Glomerular endothelial cell (primary cell): ENCODE data around the gene STK36. TPM values are rescaled to one million over a fixed set of nuclear protein-coding genes. Genes with fewer than 3 reads are reported as not detected.

ENCODE experiments used
- DNase-seq: peaks from one replicate; pipeline ENCODE4 v3.0.0-alpha.2; 2011; ENCODE audit warnings: low read depth, low spot score; ENCODE audit errors: extremely low read depth
- total RNA-seq: library from RNA; depleted of rRNA; stranded (reverse); fragments of >200 nt; gene quantifications from 2 replicates; pipeline ENCODE4 v1.2.3, GENCODE V29; 2015

The STK36 gene
- total RNA-seq: 26.3 and 27.6 TPM in 2 replicates

GRCh38 chr2:218671654-218672566 is at the start of gene STK36, which contains the start of gene RNF25:
Gene STK36 (plus strand): TSS chr2:218672086. CDS start chr2:218672830, 744 bp downstream.
Gene RNF25 (minus strand): TSS chr2:218672002. CDS start chr2:218671970, 32 bp downstream.
- DNase-seq: no peak

GRCh38 chr2:218622606-218623365 is 49.1 kb upstream of the STK36 start:
- no peak for DNase-seq

GRCh38 chr2:218623366-218623705 is 48.5 kb upstream of the STK36 start:
- DNase-seq: no peak

- DNase-seq: no peak
These were observed 45.5 kb upstream of the STK36 start for GRCh38 chr2:218626369-218626768.

GRCh38 chr2:218627939-218628338 is 43.9 kb upstream of the STK36 start:
- DNase-seq: no peak

- DNase-seq: peak; percentile 88
These were observed 40.0 kb upstream of the STK36 start for GRCh38 chr2:218631837-218632236.

GRCh38 chr2:218635719-218636118 is 36.2 kb upstream of the STK36 start:
- no peak for DNase-seq

GRCh38 chr2:218638372-218638771 is 33.5 kb upstream of the STK36 start:
- DNase-seq: no peak

- no peak for DNase-seq
These were observed 29.7 kb upstream of the STK36 start for GRCh38 chr2:218642121-218642656.

GRCh38 chr2:218642786-218643185 is 29.1 kb upstream of the STK36 start:
- no peak for DNase-seq

- DNase-seq: no peak
These were observed 28.1 kb upstream of the STK36 start for GRCh38 chr2:218643751-218644310.

- no peak for DNase-seq
These were observed 27.2 kb upstream of the STK36 start for GRCh38 chr2:218644721-218645120.

- DNase-seq: no peak
These were observed 26.8 kb upstream of the STK36 start for GRCh38 chr2:218645126-218645525.

GRCh38 chr2:218648088-218648786 is 23.6 kb upstream of the STK36 start:
- no peak for DNase-seq

GRCh38 chr2:218648787-218649100 is 23.1 kb upstream of the STK36 start:
- no peak for DNase-seq

- no peak for DNase-seq
These were observed 16.1 kb upstream of the STK36 start for GRCh38 chr2:218655751-218656150.

- DNase-seq: no peak
These were observed 13.1 kb upstream of the STK36 start for GRCh38 chr2:218658671-218659257.

- DNase-seq: no peak
These were observed 12.5 kb upstream of the STK36 start, which contains the start of the genes BCS1L and ZNF142 for GRCh38 chr2:218659258-218659987. Gene BCS1L (plus strand): TSS chr2:218659683. CDS start chr2:218660988, 1,305 bp downstream. Gene ZNF142 (minus strand): TSS chr2:218659623. CDS start chr2:218656429, 3,194 bp downstream.

GRCh38 chr2:218659988-218660358 is 11.9 kb upstream of the STK36 start:
- DNase-seq: no peak
